Peyer's patch (tissue), 4 donors: ENCODE measurements around the gene LEAP2.

Source experiments
- CTCF ChIP-seq, 6 experiments: fragments of 450-650 bp in 4 of 6; fragments of 200-600 bp in 2 of 6; sonication (generic) in 1 of 6; IDR thresholded peaks; one replicate each; pipeline ENCODE4 v1.5.1; 2017 to 2019; ENCODE audit warnings: antibody characterized with exemption in 6 of 6, mild to moderate bottlenecking in 3 of 6, moderate library complexity in 1 of 6
- POLR2A ChIP-seq, 2 donors: fragments of 450-650 bp; IDR thresholded peaks; one replicate each; pipeline ENCODE4 v1.5.1; 2017; ENCODE audit warnings: antibody characterized with exemption in 2 of 2, mild to moderate bottlenecking in 2 of 2, moderate library complexity in 2 of 2

DNA sequence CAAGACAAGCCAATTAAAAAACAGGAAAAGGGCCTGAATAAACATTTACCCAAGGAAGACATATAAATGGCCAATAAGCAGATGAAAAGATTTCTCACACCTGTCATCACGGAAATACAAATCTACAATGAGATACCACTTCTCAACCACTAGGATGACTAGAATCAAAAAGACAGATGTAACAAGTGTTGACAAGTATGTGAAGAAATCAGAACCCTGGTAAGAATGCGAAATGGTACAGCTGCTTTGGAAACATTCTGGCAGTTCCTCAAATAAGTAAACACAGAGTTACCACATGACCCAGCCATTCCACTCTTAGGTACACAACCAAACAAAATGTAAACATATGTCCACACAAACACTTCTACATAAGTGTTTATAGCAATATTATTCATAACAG, 32.5 kb downstream of the LEAP2 start:
- TF ChIP-seq CTCF (IDR thresholded peaks at IDR 0.05): peak in 1 of 6 experiments; percentile 28
- no peak for TF ChIP-seq POLR2A (IDR thresholded peaks at IDR 0.05)
